H9 (cell line): ENCODE data around the gene ASTN1. TPM values are rescaled to one million over a fixed set of nuclear protein-coding genes. Genes with fewer than 3 reads are reported as not detected.

Experiments
- DNase-seq: peaks from one replicate; pipeline ENCODE4 v3.0.0-alpha.2; 2017
- H2AFZ ChIP-seq: one replicate; pipeline ENCODE4 v1.6.1; 2013; ENCODE audit warnings: mild to moderate bottlenecking, low read length, control low read depth, moderate library complexity
- H2AK5ac ChIP-seq: 2 replicates; pipeline ENCODE4 v1.6.1; 2013; ENCODE audit warnings: low read length, control low read depth, mixed read lengths; ENCODE audit not compliant: insufficient read length
- H2BK120ac ChIP-seq: one replicate; pipeline ENCODE4 v1.6.1; 2013; ENCODE audit warnings: low read depth, mild to moderate bottlenecking, low read length, control low read depth, inconsistent platforms; ENCODE audit not compliant: poor library complexity, severe bottlenecking
- H2BK12ac ChIP-seq: 2 replicates; pipeline ENCODE4 v1.6.1; 2013; ENCODE audit warnings: low read length, control low read depth, mixed read lengths, low read depth; ENCODE audit not compliant: insufficient read length
- H2BK15ac ChIP-seq: 2 replicates; pipeline ENCODE4 v1.6.1; 2013; ENCODE audit warnings: low read depth, low read length, control low read depth
- H2BK20ac ChIP-seq: one replicate; pipeline ENCODE4 v1.6.1; 2013; ENCODE audit warnings: low read depth, mild to moderate bottlenecking, low read length, control low read depth, inconsistent platforms; ENCODE audit not compliant: poor library complexity, severe bottlenecking
- H2BK5ac ChIP-seq: 2 replicates; pipeline ENCODE4 v1.6.1; 2013; ENCODE audit warnings: low read length, control low read depth, mixed read lengths; ENCODE audit not compliant: insufficient read length
- H3K14ac ChIP-seq: 2 replicates; pipeline ENCODE4 v1.6.1; 2013; ENCODE audit warnings: low read length, control low read depth; ENCODE audit not compliant: insufficient read depth
- H3K18ac ChIP-seq: 2 replicates; pipeline ENCODE4 v1.6.1; 2013; ENCODE audit warnings: low read depth, mild to moderate bottlenecking, mixed read lengths, low read length, control low read depth; ENCODE audit not compliant: insufficient read length
- H3K23ac ChIP-seq: 2 replicates; pipeline ENCODE4 v1.6.1; 2013; ENCODE audit warnings: low read length, control low read depth, mixed read lengths, low read depth; ENCODE audit not compliant: insufficient read length
- H3K23me2 ChIP-seq: 2 replicates; pipeline ENCODE4 v1.6.1; 2013; ENCODE audit warnings: low read depth, mild to moderate bottlenecking, mixed read lengths, low read length, control low read depth; ENCODE audit not compliant: insufficient read length, poor library complexity, severe bottlenecking
- H3K27ac ChIP-seq: 2 replicates; pipeline ENCODE4 v1.5.1; 2013; ENCODE audit warnings: low read length, control low read depth, mixed read lengths, low read depth; ENCODE audit not compliant: insufficient read length
- H3K27me3 ChIP-seq: 2 replicates; pipeline ENCODE4 v1.6.1; 2013; ENCODE audit warnings: low read length, control low read depth, inconsistent platforms; ENCODE audit not compliant: insufficient read depth
- H3K4ac ChIP-seq: 2 replicates; pipeline ENCODE4 v1.6.1; 2013; ENCODE audit warnings: low read depth, mild to moderate bottlenecking, control low read depth, inconsistent platforms, low read length, moderate library complexity
- H3K4me1 ChIP-seq: 2 replicates; pipeline ENCODE4 v1.6.1; 2013; ENCODE audit warnings: low read length, control low read depth, inconsistent platforms; ENCODE audit not compliant: insufficient read depth
- H3K4me2 ChIP-seq: 2 replicates; pipeline ENCODE4 v1.6.1; 2013; ENCODE audit warnings: low read length, control low read depth, mixed read lengths; ENCODE audit not compliant: insufficient read length, insufficient read depth
- H3K56ac ChIP-seq: 2 replicates; pipeline ENCODE4 v1.6.1; 2013; ENCODE audit warnings: low read depth, mild to moderate bottlenecking, mixed read lengths, low read length, control low read depth; ENCODE audit not compliant: insufficient read length
- H3K79me1 ChIP-seq: 2 replicates; pipeline ENCODE4 v1.6.1; 2013; ENCODE audit warnings: low read depth, mild to moderate bottlenecking, moderate library complexity, low read length, control low read depth, inconsistent platforms; ENCODE audit not compliant: insufficient read depth, poor library complexity, severe bottlenecking
- H3K79me2 ChIP-seq: 2 replicates; pipeline ENCODE4 v1.6.1; 2013; ENCODE audit warnings: low read length, control low read depth, inconsistent platforms; ENCODE audit not compliant: insufficient read depth
- H3K9ac ChIP-seq: 2 replicates; pipeline ENCODE4 v1.6.1; 2013; ENCODE audit warnings: low read length, control low read depth, mixed read lengths; ENCODE audit not compliant: insufficient read length; ENCODE audit errors: extremely low read depth
- H3K9me3 ChIP-seq: one replicate; pipeline ENCODE4 v1.6.1; 2013; ENCODE audit warnings: low read depth, low read length, inconsistent platforms; ENCODE audit not compliant: control insufficient read depth
- H3T11ph ChIP-seq: one replicate; pipeline ENCODE4 v1.6.1; 2013; ENCODE audit warnings: mild to moderate bottlenecking, low read length, control low read depth, inconsistent platforms
- H4K20me1 ChIP-seq: one replicate; pipeline ENCODE4 v1.6.1; 2013; ENCODE audit not compliant: control insufficient read depth, insufficient read length, insufficient read depth
- H4K5ac ChIP-seq: 2 replicates; pipeline ENCODE4 v1.6.1; 2013; ENCODE audit warnings: low read depth, mild to moderate bottlenecking, mixed read lengths, low read length, control low read depth; ENCODE audit not compliant: insufficient read length
- H4K8ac ChIP-seq: replicated peaks from 2 replicates; pipeline ENCODE4 v1.6.1; 2013; ENCODE audit warnings: low read length, control low read depth, mixed read lengths, low read depth; ENCODE audit not compliant: insufficient read length
- H4K91ac ChIP-seq: 2 replicates; pipeline ENCODE4 v1.6.1; 2013; ENCODE audit warnings: low read depth, mild to moderate bottlenecking, moderate library complexity, mixed read lengths, low read length, control low read depth; ENCODE audit not compliant: insufficient read length
- H3K27ac Mint-ChIP-seq, 3 experiments: 2 replicates in 2 of 3; 3 replicates in 1 of 3; pipeline ENCODE4 v1.8.0; 2020 to 2021; ENCODE audit warnings: mixed read lengths in 3 of 3, mild to moderate bottlenecking in 1 of 3, moderate library complexity in 1 of 3
- H3K27me3 Mint-ChIP-seq: 2 replicates; pipeline ENCODE4 v1.8.0; 2021; ENCODE audit warnings: low read depth, mild to moderate bottlenecking, moderate library complexity, mixed read lengths
- H3K36me3 Mint-ChIP-seq, 3 experiments: 2 replicates in 2 of 3; 3 replicates in 1 of 3; pipeline ENCODE4 v1.8.0; 2020 to 2021; ENCODE audit warnings: low read depth in 3 of 3, mixed read lengths in 3 of 3; ENCODE audit not compliant: insufficient read depth in 1 of 3
- H3K4me1 Mint-ChIP-seq, 2 experiments: 2 replicates each; pipeline ENCODE4 v1.8.0; 2020; ENCODE audit warnings: mixed read lengths in 2 of 2
- H3K4me3 Mint-ChIP-seq, 2 experiments: 2 replicates in 1 of 2; 3 replicates in 1 of 2; pipeline ENCODE4 v1.8.0; 2020 to 2021; ENCODE audit warnings: mild to moderate bottlenecking in 2 of 2, mixed read lengths in 2 of 2, moderate library complexity in 1 of 2
- H3K9me3 Mint-ChIP-seq, 2 experiments: 2 replicates in 1 of 2; 3 replicates in 1 of 2; pipeline ENCODE4 v1.8.0; 2020; ENCODE audit warnings: mild to moderate bottlenecking in 2 of 2, mixed read lengths in 2 of 2, moderate library complexity in 1 of 2
- CTCF ChIP-seq: fragments of 200-600 bp; sonication (generic); conservative IDR thresholded peaks from 3 replicates; pipeline ENCODE4 v1.8.0; 2021; ENCODE audit warnings: antibody characterized with exemption, mild to moderate bottlenecking
- WGBS: extraction: QIAGEN DNeasy Blood & Tissue Kit; methylation state at CpG from one replicate; pipeline ENCODE4 v1.1.7; 2013; ENCODE audit warnings: missing lambda C conversion rate, low lambda C conversion rate, mixed read lengths; ENCODE audit not compliant: insufficient read length; ENCODE audit errors: extremely low coverage; 5-methylcytosine and 5-hydroxymethylcytosine counted together
- total RNA-seq: library from RNA; stranded (reverse); gene quantifications from 2 replicates; pipeline ENCODE4 v1.2.1, GENCODE V29; 2021

The ASTN1 gene
- total RNA-seq, 1 experiment from 2014 or later, result 0.98 TPM

GRCh38 chr1:176957603-176958002 is 206.9 kb downstream of the ASTN1 start:
- Mint-ChIP-seq H3K4me3 (no peak overlapping the region), H3K27ac (no peak overlapping the region), H3K27me3 (peaks cover 2% of the 10 kb centered on the region), H3K36me3 (no peaks in the 10 kb centered on the region; a peak in 1 of 7 replicates), H3K4me1 (peaks cover 12 to 14% of the 10 kb centered on the region in 2 experiments), H3K9me3 (no peaks in the 10 kb centered on the region; a peak in 1 of 5 replicates)
- H3K4me1 ChIP-seq, result no peaks in the 10 kb centered on the region
- no peak overlapping the region for H2BK120ac ChIP-seq
- H3K18ac ChIP-seq, result no peak overlapping the region
- H3K79me2 ChIP-seq, result no peaks in the 10 kb centered on the region
- H3K14ac ChIP-seq, result no peak overlapping the region
- no peak for TF ChIP-seq CTCF
- H3K56ac ChIP-seq, result no peak overlapping the region
- no peak overlapping the region for H4K8ac ChIP-seq
- no peak overlapping the region for H3K9ac ChIP-seq
- H4K20me1 ChIP-seq, result no peaks in the 10 kb centered on the region
- no peak for DNase-seq
- no peaks in the 10 kb centered on the region for H3K9me3 ChIP-seq
- H2BK5ac ChIP-seq, result no peak overlapping the region
- no peak overlapping the region for H2BK12ac ChIP-seq
- H4K91ac ChIP-seq, result no peak overlapping the region
- no peaks in the 10 kb centered on the region for H3K23me2 ChIP-seq
- no CpG with 5 or more reads among the region's 10 CpGs for WGBS
- H3K4ac ChIP-seq, result no peak overlapping the region
- no peak overlapping the region for H2AFZ ChIP-seq
- H3K79me1 ChIP-seq, result no peaks in the 10 kb centered on the region
- H4K5ac ChIP-seq, result no peak overlapping the region
- no peak overlapping the region for H3K23ac ChIP-seq
- no peak overlapping the region for H3T11ph ChIP-seq
- H3K27ac ChIP-seq, result no peak overlapping the region
- no peak overlapping the region for H2AK5ac ChIP-seq
- H2BK20ac ChIP-seq, result no peak overlapping the region
- no peaks in the 10 kb centered on the region for H3K27me3 ChIP-seq
- H2BK15ac ChIP-seq, result no peak overlapping the region
- H3K4me2 ChIP-seq, result no peak overlapping the region
